SU-DHL-6 (cell line): Measurements from ENCODE around the gene FXYD3.

Experiments used
- H2AFZ ChIP-seq: fragments of 200-600 bp; sonication (generic); 2 replicates; pipeline ENCODE4 v1.6.1; 2014; ENCODE audit warnings: low read depth, mild to moderate bottlenecking, moderate library complexity, mixed read lengths, antibody characterized with exemption, low read length; ENCODE audit not compliant: severe bottlenecking
- H3F3A ChIP-seq: fragments of 200-600 bp; shearing (Covaris generic); 2 replicates; pipeline ENCODE4 v1.6.0; 2016; ENCODE audit warnings: antibody characterized with exemption, mild to moderate bottlenecking; ENCODE audit not compliant: insufficient read depth
- H3K27ac ChIP-seq: fragments of 200-600 bp; sonication (generic); 2 replicates; pipeline ENCODE4 v1.5.1; 2016; ENCODE audit warnings: low read depth, mild to moderate bottlenecking, low read length, moderate library complexity, mixed read lengths
- H3K27me3 ChIP-seq: fragments of 200-600 bp; sonication (generic), shearing (Covaris generic); 2 replicates; pipeline ENCODE4 v1.6.0; 2014; ENCODE audit warnings: mild to moderate bottlenecking, low read length
- H3K36me3 ChIP-seq: fragments of 200-600 bp; sonication (generic); 2 replicates; pipeline ENCODE4 v1.6.1; 2014; ENCODE audit warnings: mild to moderate bottlenecking, low read length, mixed read lengths
- H3K4me2 ChIP-seq: fragments of 300-600, 200-600 bp; shearing (Covaris generic), sonication (generic); 2 replicates; pipeline ENCODE4 v1.6.0; 2014; ENCODE audit warnings: low read length, low read depth, mild to moderate bottlenecking; ENCODE audit not compliant: poor library complexity, severe bottlenecking
- H3K4me3 ChIP-seq: fragments of 200-600 bp; sonication (generic); 2 replicates; pipeline ENCODE4 v1.5.1; 2014; ENCODE audit warnings: antibody characterized with exemption, low read length, mild to moderate bottlenecking, mixed read lengths; ENCODE audit not compliant: insufficient read depth, poor library complexity, severe bottlenecking
- H3K79me2 ChIP-seq: fragments of 200-600 bp; sonication (generic); 2 replicates; pipeline ENCODE4 v1.6.1; 2014; ENCODE audit warnings: mild to moderate bottlenecking, low read length, moderate library complexity; ENCODE audit not compliant: insufficient read depth
- H3K9ac ChIP-seq: fragments of 200-600 bp; sonication (generic); 2 replicates; pipeline ENCODE4 v1.7.0; 2014; ENCODE audit warnings: mild to moderate bottlenecking, low read length
- H3K9me2 ChIP-seq: fragments of 200-600 bp; sonication (generic); replicated peaks from 2 replicates; pipeline ENCODE4 v1.6.1; 2014; ENCODE audit warnings: low read length; ENCODE audit not compliant: insufficient read depth
- H3K9me3 ChIP-seq: fragments of 200-600 bp; sonication (generic); 2 replicates; pipeline ENCODE4 v1.6.1; 2014; ENCODE audit warnings: low read length, mixed read lengths; ENCODE audit not compliant: insufficient read depth
- H4K20me1 ChIP-seq: fragments of 200-600 bp; sonication (generic); 2 replicates; pipeline ENCODE4 v1.6.1; 2014; ENCODE audit warnings: low read depth, mild to moderate bottlenecking, antibody characterized with exemption, low read length, moderate library complexity, mixed read lengths
- EZH2phosphoT487 ChIP-seq: fragments of 200-600 bp; sonication (generic), shearing (Covaris generic); conservative IDR thresholded peaks from 2 replicates; pipeline ENCODE4 v1.6.1; 2018; ENCODE audit warnings: mild to moderate bottlenecking, antibody characterized with exemption, low read length, moderate library complexity, mixed read lengths
- TF ChIP-seq, protein P1 (sequence below): fragments of 200-600 bp; sonication (generic); IDR thresholded peaks from one replicate; pipeline ENCODE4 v1.5.1; 2017; ENCODE audit warnings: antibody characterized with exemption, mild to moderate bottlenecking, low read length, moderate library complexity; ENCODE audit not compliant: insufficient read depth, poor library complexity, severe bottlenecking

Gene FXYD3

DNA sequence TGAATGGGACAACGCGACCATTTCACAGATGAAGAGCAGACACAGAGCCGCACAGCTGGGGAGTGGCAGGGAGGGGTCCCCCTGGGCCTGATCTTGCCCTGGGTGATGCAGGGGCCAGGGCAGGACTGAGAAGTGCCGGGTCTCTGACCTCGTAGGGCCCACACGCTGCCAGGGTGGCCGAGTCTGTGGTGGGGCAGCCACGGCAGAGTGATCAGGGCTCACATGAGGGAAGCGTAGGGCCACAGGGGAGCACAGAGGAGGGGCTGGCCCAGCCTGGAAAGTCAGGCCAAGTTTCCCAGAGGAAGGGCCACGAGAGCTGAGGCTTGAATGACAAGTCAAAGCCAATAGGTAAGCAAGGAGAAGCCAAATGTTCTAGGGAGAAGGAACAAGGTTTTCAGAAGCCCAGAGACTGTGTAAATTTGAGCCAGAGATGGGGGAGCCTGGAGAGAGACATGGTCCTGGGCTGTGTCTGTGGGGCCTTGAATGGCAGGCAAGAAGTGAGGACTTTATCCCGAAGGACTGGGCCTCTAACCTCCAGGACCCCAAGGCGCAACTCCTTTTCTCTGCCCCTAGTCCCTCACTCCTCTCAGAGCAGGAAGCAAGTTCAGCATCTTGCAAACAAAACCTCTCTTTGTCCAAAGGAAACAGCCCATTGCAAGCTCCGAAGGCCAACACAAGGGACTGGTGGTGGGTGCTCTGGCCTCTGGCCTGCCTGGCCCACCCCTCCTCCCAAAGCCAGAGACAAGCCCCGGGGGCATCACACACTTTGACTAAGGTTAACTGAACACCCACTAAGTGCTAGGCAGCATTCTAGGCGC lies 31.7 kb upstream of the FXYD3 start:
- Histone ChIP-seq H3K4me3 (no peak overlapping the region), H3K9me3 (no peaks in the 10 kb centered on the region), H2AFZ (peak overlapping the region; percentile 62), H3K79me2 (no peaks in the 10 kb centered on the region), H3K9me2 (no peaks in the 10 kb centered on the region), H3K36me3 (no peaks in the 10 kb centered on the region), H4K20me1 (no peaks in the 10 kb centered on the region), H3K4me2 (peak overlapping the region; percentile 58), H3F3A (peaks cover 22% of the 10 kb centered on the region), H3K27me3 (no peaks in the 10 kb centered on the region), H3K27ac (peak overlapping the region; percentile 98), H3K9ac (peak overlapping the region; percentile 59)
- TF ChIP-seq EZH2phosphoT487: no peak
- TF ChIP-seq, protein P1, sequence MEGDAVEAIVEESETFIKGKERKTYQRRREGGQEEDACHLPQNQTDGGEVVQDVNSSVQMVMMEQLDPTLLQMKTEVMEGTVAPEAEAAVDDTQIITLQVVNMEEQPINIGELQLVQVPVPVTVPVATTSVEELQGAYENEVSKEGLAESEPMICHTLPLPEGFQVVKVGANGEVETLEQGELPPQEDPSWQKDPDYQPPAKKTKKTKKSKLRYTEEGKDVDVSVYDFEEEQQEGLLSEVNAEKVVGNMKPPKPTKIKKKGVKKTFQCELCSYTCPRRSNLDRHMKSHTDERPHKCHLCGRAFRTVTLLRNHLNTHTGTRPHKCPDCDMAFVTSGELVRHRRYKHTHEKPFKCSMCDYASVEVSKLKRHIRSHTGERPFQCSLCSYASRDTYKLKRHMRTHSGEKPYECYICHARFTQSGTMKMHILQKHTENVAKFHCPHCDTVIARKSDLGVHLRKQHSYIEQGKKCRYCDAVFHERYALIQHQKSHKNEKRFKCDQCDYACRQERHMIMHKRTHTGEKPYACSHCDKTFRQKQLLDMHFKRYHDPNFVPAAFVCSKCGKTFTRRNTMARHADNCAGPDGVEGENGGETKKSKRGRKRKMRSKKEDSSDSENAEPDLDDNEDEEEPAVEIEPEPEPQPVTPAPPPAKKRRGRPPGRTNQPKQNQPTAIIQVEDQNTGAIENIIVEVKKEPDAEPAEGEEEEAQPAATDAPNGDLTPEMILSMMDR: no peak

DNA sequence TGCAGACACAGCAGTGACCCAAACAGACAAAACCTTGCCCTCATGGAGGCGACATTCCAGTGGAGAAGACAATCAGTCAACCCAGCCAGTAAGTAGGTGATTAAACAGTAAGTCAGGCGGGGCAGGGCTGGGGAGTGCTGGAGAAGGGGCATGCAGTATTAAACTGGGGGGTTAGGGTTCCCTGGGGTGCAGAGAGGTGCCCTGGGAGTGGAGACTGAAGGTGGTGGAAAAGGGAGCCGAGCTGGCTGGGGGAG lies 31.2 kb upstream of the FXYD3 start:
- Histone ChIP-seq H4K20me1 (no peaks in the 10 kb centered on the region), H3K4me3 (no peak overlapping the region), H3K4me2 (peak overlapping the region; percentile 58), H3K27ac (peak overlapping the region; percentile 98), H3K27me3 (no peaks in the 10 kb centered on the region), H2AFZ (no peak overlapping the region), H3K9me3 (no peaks in the 10 kb centered on the region), H3F3A (peaks cover 22% of the 10 kb centered on the region), H3K36me3 (no peaks in the 10 kb centered on the region), H3K9me2 (no peaks in the 10 kb centered on the region), H3K9ac (peak overlapping the region; percentile 59), H3K79me2 (no peaks in the 10 kb centered on the region)
- TF ChIP-seq, protein P1: no peak
- no peak for TF ChIP-seq EZH2phosphoT487

DNA sequence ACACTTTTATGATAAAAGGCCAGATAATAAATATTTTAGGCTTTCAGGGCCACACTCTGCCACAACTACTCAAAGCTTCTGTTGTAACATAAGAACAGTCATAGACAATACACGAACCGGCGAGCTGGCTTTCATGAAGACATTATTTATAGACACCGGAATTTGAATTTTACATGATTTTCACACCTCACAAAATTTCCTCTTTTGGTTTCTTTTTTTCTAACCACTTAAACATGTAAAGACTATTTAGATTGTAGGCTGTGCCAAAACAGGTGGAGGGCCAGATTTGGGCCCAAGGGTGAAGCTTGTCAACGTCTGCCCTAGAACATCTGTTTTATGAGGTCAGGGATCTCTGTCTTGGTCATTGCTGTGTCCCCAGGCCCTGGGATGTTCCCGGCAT lies 29.7 kb upstream of the FXYD3 start:
- Histone ChIP-seq H4K20me1 (no peaks in the 10 kb centered on the region), H3K27me3 (no peaks in the 10 kb centered on the region), H3K9ac (peak overlapping the region; percentile 59), H3K27ac (peak overlapping the region; percentile 98), H3K4me2 (peak overlapping the region; percentile 58), H2AFZ (no peak overlapping the region), H3K36me3 (no peaks in the 10 kb centered on the region), H3F3A (peaks cover 22% of the 10 kb centered on the region), H3K79me2 (no peaks in the 10 kb centered on the region), H3K9me3 (no peaks in the 10 kb centered on the region), H3K4me3 (peak overlapping the region; percentile 25), H3K9me2 (no peaks in the 10 kb centered on the region)
- no peak for TF ChIP-seq EZH2phosphoT487
- TF ChIP-seq, protein P1: no peak
